Loucy (cell line): ENCODE measurements around the gene ATP8A1.

Experiments used
- H2AFZ ChIP-seq: fragments of 200-600 bp; sonication (generic); 2 replicates; pipeline ENCODE4 v1.6.0; 2016; ENCODE audit warnings: antibody characterized with exemption, mild to moderate bottlenecking, low read length, moderate library complexity
- H3F3A ChIP-seq: fragments of 200-600 bp; 2 replicates; pipeline ENCODE4 v1.6.0; 2016; ENCODE audit warnings: antibody characterized with exemption, low read depth, mild to moderate bottlenecking
- H3K27me3 ChIP-seq: fragments of 200-600 bp; sonication (generic); 2 replicates; pipeline ENCODE4 v1.6.1; 2014; ENCODE audit warnings: low read length, mild to moderate bottlenecking; ENCODE audit not compliant: insufficient read depth, poor library complexity, severe bottlenecking
- H3K36me3 ChIP-seq: fragments of 200-600 bp; sonication (generic); 2 replicates; pipeline ENCODE4 v1.6.1; 2016; ENCODE audit warnings: low read length; ENCODE audit not compliant: insufficient read depth
- H3K4me1 ChIP-seq: fragments of 200-600 bp; sonication (generic); 2 replicates; pipeline ENCODE4 v1.5.1; 2014; ENCODE audit warnings: low read length, mild to moderate bottlenecking; ENCODE audit not compliant: insufficient read depth, poor library complexity, severe bottlenecking
- H3K4me2 ChIP-seq: fragments of 200-600 bp; sonication (generic); 2 replicates; pipeline ENCODE4 v1.6.0; 2014; ENCODE audit warnings: antibody characterized with exemption, low read length, low read depth, mild to moderate bottlenecking; ENCODE audit not compliant: poor library complexity, severe bottlenecking
- H3K4me3 ChIP-seq: fragments of 200-600 bp; sonication (generic); 2 replicates; pipeline ENCODE4 v1.5.1; 2014; ENCODE audit warnings: low read length, mild to moderate bottlenecking, mixed read lengths; ENCODE audit not compliant: poor library complexity, severe bottlenecking
- H3K79me2 ChIP-seq: fragments of 200-600 bp; sonication (generic); 2 replicates; pipeline ENCODE4 v1.6.1; 2014; ENCODE audit warnings: low read length; ENCODE audit not compliant: insufficient read depth
- H3K9ac ChIP-seq: fragments of 200-600 bp; sonication (generic); 2 replicates; pipeline ENCODE4 v1.6.0; 2014; ENCODE audit warnings: mild to moderate bottlenecking, low read depth, low read length, moderate library complexity; ENCODE audit not compliant: poor library complexity, severe bottlenecking
- H3K9me2 ChIP-seq: fragments of 200-600 bp; sonication (generic); replicated peaks from 2 replicates; pipeline ENCODE4 v1.6.1; 2016; ENCODE audit warnings: low read depth, low read length, mixed read lengths
- H3K9me3 ChIP-seq: fragments of 200-600 bp; sonication (generic); 2 replicates; pipeline ENCODE4 v1.6.1; 2014; ENCODE audit warnings: mild to moderate bottlenecking, antibody characterized with exemption, low read length, low read depth; ENCODE audit not compliant: insufficient read depth
- H4K20me1 ChIP-seq: fragments of 200-600 bp; sonication (generic); 2 replicates; pipeline ENCODE4 v1.6.0; 2014; ENCODE audit warnings: antibody characterized with exemption, low read length, mild to moderate bottlenecking; ENCODE audit not compliant: insufficient read depth, poor library complexity, severe bottlenecking
- EZH2phosphoT487 ChIP-seq: fragments of 200-600 bp; IDR thresholded peaks from 2 replicates; pipeline ENCODE4 v1.6.1; 2018; ENCODE audit warnings: antibody characterized with exemption, mild to moderate bottlenecking, moderate library complexity, borderline replicate concordance
- TF ChIP-seq, protein P1 (sequence below): fragments of 200-600 bp; sonication (generic); conservative IDR thresholded peaks from 2 replicates; pipeline ENCODE4 v1.5.1; 2014; ENCODE audit warnings: mild to moderate bottlenecking, antibody characterized with exemption, low read length

The ATP8A1 gene

GRCh38 chr4:42440083-42440482 is 216.8 kb downstream of the ATP8A1 start:
- no peaks in the 10 kb centered on the region for H3K9me3 ChIP-seq
- TF ChIP-seq, protein P1, sequence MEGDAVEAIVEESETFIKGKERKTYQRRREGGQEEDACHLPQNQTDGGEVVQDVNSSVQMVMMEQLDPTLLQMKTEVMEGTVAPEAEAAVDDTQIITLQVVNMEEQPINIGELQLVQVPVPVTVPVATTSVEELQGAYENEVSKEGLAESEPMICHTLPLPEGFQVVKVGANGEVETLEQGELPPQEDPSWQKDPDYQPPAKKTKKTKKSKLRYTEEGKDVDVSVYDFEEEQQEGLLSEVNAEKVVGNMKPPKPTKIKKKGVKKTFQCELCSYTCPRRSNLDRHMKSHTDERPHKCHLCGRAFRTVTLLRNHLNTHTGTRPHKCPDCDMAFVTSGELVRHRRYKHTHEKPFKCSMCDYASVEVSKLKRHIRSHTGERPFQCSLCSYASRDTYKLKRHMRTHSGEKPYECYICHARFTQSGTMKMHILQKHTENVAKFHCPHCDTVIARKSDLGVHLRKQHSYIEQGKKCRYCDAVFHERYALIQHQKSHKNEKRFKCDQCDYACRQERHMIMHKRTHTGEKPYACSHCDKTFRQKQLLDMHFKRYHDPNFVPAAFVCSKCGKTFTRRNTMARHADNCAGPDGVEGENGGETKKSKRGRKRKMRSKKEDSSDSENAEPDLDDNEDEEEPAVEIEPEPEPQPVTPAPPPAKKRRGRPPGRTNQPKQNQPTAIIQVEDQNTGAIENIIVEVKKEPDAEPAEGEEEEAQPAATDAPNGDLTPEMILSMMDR, result no peak
- no peak for TF ChIP-seq EZH2phosphoT487
- no peaks in the 10 kb centered on the region for H3F3A ChIP-seq
- H3K9ac ChIP-seq, result no peak overlapping the region
- no peaks in the 10 kb centered on the region for H3K36me3 ChIP-seq
- no peaks in the 10 kb centered on the region for H4K20me1 ChIP-seq
- no peak overlapping the region for H3K4me2 ChIP-seq
- no peak overlapping the region for H2AFZ ChIP-seq
- H3K4me1 ChIP-seq, result no peaks in the 10 kb centered on the region
- no peaks in the 10 kb centered on the region for H3K9me2 ChIP-seq
- no peaks in the 10 kb centered on the region for H3K79me2 ChIP-seq
- H3K4me3 ChIP-seq, result no peak overlapping the region
- no peaks in the 10 kb centered on the region for H3K27me3 ChIP-seq

- TF ChIP-seq EZH2phosphoT487, result no peak
- TF ChIP-seq, protein P1, result no peak
- no peak overlapping the region for H3K4me3 ChIP-seq
- no peaks in the 10 kb centered on the region for H3K9me2 ChIP-seq
- H3K27me3 ChIP-seq, result no peaks in the 10 kb centered on the region
- no peaks in the 10 kb centered on the region for H3K9me3 ChIP-seq
- H3F3A ChIP-seq, result no peaks in the 10 kb centered on the region
- H4K20me1 ChIP-seq, result no peaks in the 10 kb centered on the region
- H3K79me2 ChIP-seq, result no peaks in the 10 kb centered on the region
- H3K9ac ChIP-seq, result no peak overlapping the region
- H3K36me3 ChIP-seq, result no peaks in the 10 kb centered on the region
- H3K4me2 ChIP-seq, result no peak overlapping the region
- H2AFZ ChIP-seq, result no peak overlapping the region
- H3K4me1 ChIP-seq, result no peaks in the 10 kb centered on the region
Observed at GRCh38 chr4:42436928-42437565, 219.9 kb downstream of the ATP8A1 start.

GRCh38 chr4:42428036-42428435 is 228.9 kb downstream of the ATP8A1 start:
- no peak overlapping the region for H3K4me3 ChIP-seq
- no peaks in the 10 kb centered on the region for H3K9me2 ChIP-seq
- H3K27me3 ChIP-seq, result no peaks in the 10 kb centered on the region
- H2AFZ ChIP-seq, result no peak overlapping the region
- H3K9me3 ChIP-seq, result no peaks in the 10 kb centered on the region
- no peaks in the 10 kb centered on the region for H3K4me1 ChIP-seq
- no peaks in the 10 kb centered on the region for H3K79me2 ChIP-seq
- no peak overlapping the region for H3K9ac ChIP-seq
- no peaks in the 10 kb centered on the region for H4K20me1 ChIP-seq
- no peaks in the 10 kb centered on the region for H3F3A ChIP-seq
- H3K36me3 ChIP-seq, result no peaks in the 10 kb centered on the region
- TF ChIP-seq, protein P1, result no peak
- no peak for TF ChIP-seq EZH2phosphoT487
- H3K4me2 ChIP-seq, result no peak overlapping the region
